Spleen (tissue), 7 donors: ENCODE data around the gene INPP4B.

Source experiments
- POLR2A ChIP-seq, 3 donors: fragments of 450-650 bp; IDR thresholded peaks; one replicate each; pipeline ENCODE4 v1.5.1; 2017; ENCODE audit warnings: antibody characterized with exemption in 3 of 3, mild to moderate bottlenecking in 1 of 3
- TF ChIP-seq, protein P1 (sequence below), 11 experiments: fragments of 200-600 bp in 7 of 11; fragments of 450-650 bp in 4 of 11; sonication (generic) in 4 of 11; IDR thresholded peaks in 8 of 11; conservative IDR thresholded peaks in 3 of 11; 1 replicate in 7 of 11; 2 replicates in 4 of 11; pipeline versions ENCODE4 v1.4.0 to v1.8.0; 2016 to 2021; ENCODE audit warnings: antibody characterized with exemption in 11 of 11, inconsistent platforms in 4 of 11, mild to moderate bottlenecking in 1 of 11
- donor health status: DM: no; HTN: no; CAD: no; lungs with moderate emphysema.
- donor health status: DM: no; HTN: no; CAD: no.
- donor health status: DM: no; HTN: no; CAD: no.

DNA sequence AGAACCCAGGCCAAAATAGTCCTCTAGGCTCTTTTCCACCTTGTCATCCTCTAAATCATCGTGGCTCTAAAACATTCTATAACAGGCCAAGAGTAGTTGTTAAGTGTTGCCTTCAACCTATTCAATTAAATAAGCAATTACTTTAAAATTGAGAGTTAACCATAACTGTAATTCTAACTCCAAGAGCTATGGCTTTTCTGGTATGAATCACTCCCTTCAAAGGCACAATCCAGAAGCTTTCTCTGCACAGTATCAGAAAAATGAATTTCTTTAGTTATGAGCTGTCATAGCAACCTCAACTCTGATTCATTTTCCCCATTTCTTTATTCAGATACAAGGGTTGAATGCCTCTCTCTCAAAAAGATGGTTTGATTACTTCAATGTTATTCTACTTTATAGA, 21.7 kb downstream of the INPP4B start:
- TF ChIP-seq, protein P1, sequence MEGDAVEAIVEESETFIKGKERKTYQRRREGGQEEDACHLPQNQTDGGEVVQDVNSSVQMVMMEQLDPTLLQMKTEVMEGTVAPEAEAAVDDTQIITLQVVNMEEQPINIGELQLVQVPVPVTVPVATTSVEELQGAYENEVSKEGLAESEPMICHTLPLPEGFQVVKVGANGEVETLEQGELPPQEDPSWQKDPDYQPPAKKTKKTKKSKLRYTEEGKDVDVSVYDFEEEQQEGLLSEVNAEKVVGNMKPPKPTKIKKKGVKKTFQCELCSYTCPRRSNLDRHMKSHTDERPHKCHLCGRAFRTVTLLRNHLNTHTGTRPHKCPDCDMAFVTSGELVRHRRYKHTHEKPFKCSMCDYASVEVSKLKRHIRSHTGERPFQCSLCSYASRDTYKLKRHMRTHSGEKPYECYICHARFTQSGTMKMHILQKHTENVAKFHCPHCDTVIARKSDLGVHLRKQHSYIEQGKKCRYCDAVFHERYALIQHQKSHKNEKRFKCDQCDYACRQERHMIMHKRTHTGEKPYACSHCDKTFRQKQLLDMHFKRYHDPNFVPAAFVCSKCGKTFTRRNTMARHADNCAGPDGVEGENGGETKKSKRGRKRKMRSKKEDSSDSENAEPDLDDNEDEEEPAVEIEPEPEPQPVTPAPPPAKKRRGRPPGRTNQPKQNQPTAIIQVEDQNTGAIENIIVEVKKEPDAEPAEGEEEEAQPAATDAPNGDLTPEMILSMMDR (IDR thresholded peaks at IDR 0.05 in 8 of 11, conservative IDR thresholded peaks at IDR 0.05 in 3 of 11) = no peak
- no peak for TF ChIP-seq POLR2A (IDR thresholded peaks at IDR 0.05)
